ENCODE results near the gene USPL1.

Gene USPL1

GRCh38 chr13:30704596-30704995, 86.9 kb downstream of the USPL1 start:
- H3K27ac ChIP-seq (ENCODE audit: low read length): no peak overlapping the region
- no peaks in the 10 kb centered on the region for H3K9me3 ChIP-seq (ENCODE audit: insufficient read depth, low read depth, low read length)

GRCh38 chr13:30705680-30706079, 88.0 kb downstream of the USPL1 start:
- Histone ChIP-seq H3K36me3 (ENCODE audit: insufficient read depth, low read depth, low read length) (no peaks in the 10 kb centered on the region), H3K27me3 (ENCODE audit: insufficient read depth, low read length) (no peaks in the 10 kb centered on the region), H3K9ac (ENCODE audit: low read depth, low read length) (no peak overlapping the region), H3K4me3 (ENCODE audit: low read length) (no peak overlapping the region), H3K27ac (ENCODE audit: low read length) (no peak overlapping the region), H3K4me1 (ENCODE audit: insufficient read depth, low read length) (no peaks in the 10 kb centered on the region; the same call in 1 of the 2 replicates), H3K9me3 (ENCODE audit: insufficient read depth, low read depth, low read length) (no peaks in the 10 kb centered on the region)

More at GRCh38 chr13:30704596-30704995, 86.9 kb downstream of the USPL1 start:
- Histone ChIP-seq H3K9ac (ENCODE audit: low read depth, low read length) (no peak overlapping the region), H3K27me3 (ENCODE audit: insufficient read depth, low read length) (no peaks in the 10 kb centered on the region), H3K36me3 (ENCODE audit: insufficient read depth, low read depth, low read length) (no peaks in the 10 kb centered on the region), H3K4me3 (ENCODE audit: low read length) (no peak overlapping the region), H3K4me1 (ENCODE audit: insufficient read depth, low read length) (no peaks in the 10 kb centered on the region; the same call in 1 of the 2 replicates)

GRCh38 chr13:30708541-30708940, 90.8 kb downstream of the USPL1 start:
- H3K4me3 ChIP-seq (ENCODE audit: low read length): no peak overlapping the region
- no peaks in the 10 kb centered on the region; the same call in 1 of the 2 replicates for H3K4me1 ChIP-seq (ENCODE audit: insufficient read depth, low read length)
- no peaks in the 10 kb centered on the region for H3K9me3 ChIP-seq (ENCODE audit: insufficient read depth, low read depth, low read length)
- H3K36me3 ChIP-seq (ENCODE audit: insufficient read depth, low read depth, low read length): no peaks in the 10 kb centered on the region
- no peaks in the 10 kb centered on the region for H3K27me3 ChIP-seq (ENCODE audit: insufficient read depth, low read length)
- no peak overlapping the region for H3K27ac ChIP-seq (ENCODE audit: low read length)
- H3K9ac ChIP-seq (ENCODE audit: low read depth, low read length): no peak overlapping the region

All from iPS-20b (cell line).